ENCODE results near the gene TNFAIP8L2. TPM values are rescaled to one million over a fixed set of nuclear protein-coding genes. Genes with fewer than 3 reads are reported as not detected.

Gene TNFAIP8L2
- total RNA-seq, 1 experiment from 2014 or later: not detected

DNA sequence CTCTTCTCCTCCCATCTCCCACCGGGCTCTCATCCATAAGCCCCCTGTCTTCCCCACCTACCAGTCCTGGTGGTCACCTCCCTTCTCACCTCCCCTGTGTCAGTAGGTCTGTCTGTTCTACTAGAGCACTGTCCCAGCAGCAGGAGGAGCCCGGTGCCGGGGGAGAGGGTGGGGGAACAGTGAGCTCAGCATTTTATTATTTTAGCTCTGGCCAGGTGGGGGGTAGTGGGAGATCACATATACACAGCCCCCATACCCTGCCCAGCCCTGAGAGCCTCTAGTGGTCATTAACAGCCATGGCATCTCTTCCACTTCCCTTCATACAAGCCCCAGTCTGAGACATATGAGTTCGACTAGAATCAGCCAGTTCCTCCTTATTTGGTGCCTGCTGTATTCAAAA is 19.4 kb downstream of the TNFAIP8L2 start, which contains the start of gene TMOD4:
Gene TMOD4, minus strand, starts transcription at position 119 of the 400 bp plus-strand sequence. CDS start 1,106 bp downstream, outside the sequence.
- Histone ChIP-seq H3K18ac (ENCODE audit: insufficient read length, low read depth, low read length) (no peak within 1 kb of the TSS), H3K9me3 (ENCODE audit: control insufficient read depth, low read depth, low read length) (no peaks in the 10 kb centered on the region), H3K9ac (ENCODE audit: extremely low read depth, insufficient read length, low read length) (no peak within 1 kb of the TSS), H3K23ac (ENCODE audit: insufficient read length, low read depth, low read length) (no peak within 1 kb of the TSS), H2BK12ac (ENCODE audit: insufficient read length, low read depth, low read length) (no peak within 1 kb of the TSS), H3K4ac (ENCODE audit: low read depth, low read length) (no peak within 1 kb of the TSS), H3K56ac (ENCODE audit: insufficient read length, low read depth, low read length) (no peak within 1 kb of the TSS), H2AFZ (ENCODE audit: low read length) (no peak within 1 kb of the TSS), H2BK5ac (ENCODE audit: insufficient read length, low read length) (no peak within 1 kb of the TSS), H3K27ac (ENCODE audit: insufficient read length, low read depth, low read length) (no peak within 1 kb of the TSS), H3K79me2 (ENCODE audit: insufficient read depth, low read length) (no peaks in the 10 kb centered on the region), H3T11ph (ENCODE audit: low read length) (no peak within 1 kb of the TSS), H3K4me2 (ENCODE audit: insufficient read depth, insufficient read length, low read length) (no peak within 1 kb of the TSS), H2BK120ac (ENCODE audit: low read depth, low read length, poor library complexity, severe bottlenecking) (no peak within 1 kb of the TSS), H3K14ac (ENCODE audit: insufficient read depth, low read length) (no peak within 1 kb of the TSS), H2AK5ac (ENCODE audit: insufficient read length, low read length) (no peak within 1 kb of the TSS), H4K20me1 (ENCODE audit: control insufficient read depth, insufficient read depth, insufficient read length) (no peaks in the 10 kb centered on the region), H4K8ac (replicated peaks; ENCODE audit: insufficient read length, low read depth, low read length) (no peak within 1 kb of the TSS), H3K27me3 (ENCODE audit: insufficient read depth, low read length) (no peaks in the 10 kb centered on the region), H3K4me1 (ENCODE audit: insufficient read depth, low read length) (no peaks in the 10 kb centered on the region), H3K79me1 (ENCODE audit: insufficient read depth, low read depth, low read length, poor library complexity, severe bottlenecking) (no peaks in the 10 kb centered on the region), H2BK20ac (ENCODE audit: low read depth, low read length, poor library complexity, severe bottlenecking) (no peak within 1 kb of the TSS), H3K23me2 (ENCODE audit: insufficient read length, low read depth, low read length, poor library complexity, severe bottlenecking) (no peaks in the 10 kb centered on the region), H4K5ac (ENCODE audit: insufficient read length, low read depth, low read length) (no peak within 1 kb of the TSS), H4K91ac (ENCODE audit: insufficient read length, low read depth, low read length) (no peak within 1 kb of the TSS), H2BK15ac (ENCODE audit: low read depth, low read length) (no peak within 1 kb of the TSS)
- Mint-ChIP-seq H3K36me3 (ENCODE audit: insufficient read depth in 1 of 3, low read depth in 3 of 3) (peaks cover 34 to 62% (median 54%) of the 10 kb centered on the region in 3 experiments; a peak in 6 of 7 replicates), H3K4me3 (no peak within 1 kb of the TSS; a peak in 1 of 5 replicates), H3K27ac (peak within 1 kb of the TSS; percentile 28 to 60 (median 35); a peak in 3 of 7 replicates), H3K4me1 (no peaks in the 10 kb centered on the region), H3K27me3 (ENCODE audit: low read depth) (no peaks in the 10 kb centered on the region), H3K9me3 (no peaks in the 10 kb centered on the region)
- TF ChIP-seq CTCF (conservative IDR thresholded peaks at IDR 0.05): peak; percentile 72
- no peak for DNase-seq
- WGBS (ENCODE audit: extremely low coverage, insufficient read length, low lambda C conversion rate): no CpG with 5 or more reads among the region's 4 CpGs
